ENCODE data around the gene COL23A1.

GRCh38 chr5:178353461-178353860 lies 236.7 kb downstream of the COL23A1 start:
- no peak for TF ChIP-seq CTCF (IDR thresholded peaks at IDR 0.05)
- TF ChIP-seq TCF7 (CRISPR knock-in tag; IDR thresholded peaks at IDR 0.05; ENCODE audit: low read depth), result no peak
- TF ChIP-seq ZNF219 (CRISPR knock-in tag; IDR thresholded peaks at IDR 0.05; ENCODE audit: borderline replicate concordance), result no peak
- TF ChIP-seq NR2C2 (CRISPR knock-in tag; IDR thresholded peaks at IDR 0.05), result no peak
